GM21360 (cell line): ENCODE data around the gene CIB2.

ENCODE experiments used
- ATAC-seq: cut with Tn5 transposase; IDR thresholded peaks from one replicate; pipeline ENCODE4 v1.9.1; 2021; ENCODE audit warnings: mild to moderate bottlenecking, moderate library complexity; ENCODE audit not compliant: unreplicated experiment

CIB2 gene

DNA sequence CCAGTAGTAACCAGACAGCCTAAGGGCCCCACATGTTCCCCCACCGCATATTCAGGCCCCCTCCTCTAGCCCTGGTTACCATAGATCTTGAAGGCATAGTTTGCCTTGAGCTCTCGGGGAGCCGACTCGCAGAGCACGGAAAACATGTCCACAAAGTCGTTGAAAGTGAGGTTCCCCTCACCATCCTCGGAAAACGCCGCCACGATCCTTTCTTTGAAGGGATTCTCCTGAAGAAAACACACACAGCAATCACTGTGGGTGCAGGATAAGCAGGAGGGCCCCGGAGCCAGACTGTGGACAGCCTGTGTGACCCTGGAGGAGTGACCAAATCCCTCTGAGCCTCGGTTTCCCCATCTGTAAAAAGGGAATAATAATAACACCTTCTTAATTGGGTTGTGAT lies 22.1 kb downstream of the CIB2 start:
- ATAC-seq = no peak

DNA sequence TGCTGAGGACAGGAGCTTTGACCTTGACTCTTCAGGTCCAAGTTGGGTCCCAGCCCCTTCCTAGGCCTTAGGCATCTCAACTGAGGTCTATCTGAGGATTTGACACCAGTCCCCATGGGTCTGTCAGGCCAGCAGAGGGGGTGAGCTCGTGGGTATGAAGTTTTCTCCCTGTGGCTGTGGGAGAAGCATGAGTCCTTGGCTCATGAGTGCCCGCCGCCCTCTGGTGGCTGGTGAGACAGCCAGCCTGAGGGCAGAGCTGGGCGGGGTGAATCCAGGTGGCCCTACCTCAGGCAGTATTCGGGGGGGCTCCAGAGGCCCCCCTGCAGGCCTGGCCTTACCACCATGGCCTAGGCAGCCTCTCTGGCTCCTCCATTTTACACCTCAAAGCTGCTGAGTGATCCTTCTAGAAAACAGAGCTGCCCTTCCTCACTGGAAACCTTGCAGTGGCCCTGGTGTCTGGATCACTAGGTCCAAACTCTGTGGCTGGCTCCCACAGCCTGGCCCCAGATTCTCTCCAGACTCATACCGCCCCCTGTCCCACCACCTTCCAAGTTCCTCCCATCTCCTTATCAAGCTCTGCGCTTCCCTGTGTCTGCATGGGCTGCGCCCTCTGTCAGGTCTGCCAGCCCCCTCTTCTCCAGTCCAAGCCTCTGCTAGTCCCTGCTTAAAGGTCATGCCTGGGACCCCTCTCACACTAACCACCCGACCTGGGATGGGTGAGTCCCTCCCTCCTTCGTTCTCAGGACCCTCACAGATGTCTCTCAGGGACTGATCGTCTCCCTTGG lies 22.8 kb downstream of the CIB2 start:
- no peak for ATAC-seq

DNA sequence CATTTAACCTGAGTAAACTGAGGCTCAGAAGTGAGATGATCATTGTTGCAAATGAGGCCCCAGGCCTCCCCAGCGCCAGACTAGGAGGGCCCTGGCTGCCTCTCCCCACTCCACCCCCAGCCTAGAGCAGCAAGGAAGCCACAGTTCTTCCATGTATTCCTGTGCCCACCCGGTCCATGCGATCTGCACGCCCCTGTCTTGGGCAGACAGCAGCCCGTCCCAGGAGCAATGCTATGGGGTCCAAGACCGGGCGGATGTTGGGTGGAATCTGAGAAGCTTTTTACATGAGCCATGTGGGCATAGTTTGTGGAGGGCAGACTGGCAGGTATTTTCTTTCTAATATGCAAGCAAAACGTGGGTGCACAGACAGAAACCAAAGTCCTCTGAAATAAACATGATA lies 23.8 kb downstream of the CIB2 start:
- no peak for ATAC-seq

DNA sequence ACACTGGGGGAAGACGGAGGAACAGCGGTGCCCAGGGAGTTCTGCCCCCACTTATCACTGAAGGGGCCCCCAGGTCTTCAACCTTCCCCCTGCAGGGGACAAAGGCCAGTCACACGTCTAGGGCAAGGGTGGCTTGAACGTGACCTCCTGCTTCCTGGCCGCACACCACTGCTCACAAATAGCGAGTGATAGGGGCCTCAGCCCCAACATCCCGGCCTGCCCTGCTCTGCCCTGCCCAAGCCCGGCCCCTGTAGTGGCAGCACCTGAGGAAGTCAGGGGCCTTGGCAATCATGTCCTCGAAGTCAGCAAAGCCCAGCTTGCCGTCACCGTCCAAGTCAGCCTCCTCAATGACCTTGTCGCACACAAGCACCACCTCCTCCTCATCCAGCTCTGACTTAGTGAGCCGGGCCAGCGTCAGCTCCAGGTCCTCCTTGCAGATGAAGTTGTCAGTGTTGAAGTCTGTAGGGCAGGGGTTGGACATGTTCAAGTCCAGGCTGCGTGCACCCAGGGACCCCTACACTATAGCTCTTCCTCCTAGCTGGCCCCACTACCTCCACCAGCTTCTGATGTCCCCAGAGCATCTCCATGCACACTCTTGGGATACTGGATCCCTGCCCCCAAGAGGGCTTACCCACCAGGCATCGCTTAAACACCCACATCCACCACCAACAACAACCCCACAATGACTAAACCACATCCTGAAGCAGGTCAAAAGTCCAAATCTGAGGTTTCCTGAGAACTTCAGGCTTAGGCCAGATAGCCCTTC lies 25.6 kb downstream of the CIB2 start:
- no peak for ATAC-seq

DNA sequence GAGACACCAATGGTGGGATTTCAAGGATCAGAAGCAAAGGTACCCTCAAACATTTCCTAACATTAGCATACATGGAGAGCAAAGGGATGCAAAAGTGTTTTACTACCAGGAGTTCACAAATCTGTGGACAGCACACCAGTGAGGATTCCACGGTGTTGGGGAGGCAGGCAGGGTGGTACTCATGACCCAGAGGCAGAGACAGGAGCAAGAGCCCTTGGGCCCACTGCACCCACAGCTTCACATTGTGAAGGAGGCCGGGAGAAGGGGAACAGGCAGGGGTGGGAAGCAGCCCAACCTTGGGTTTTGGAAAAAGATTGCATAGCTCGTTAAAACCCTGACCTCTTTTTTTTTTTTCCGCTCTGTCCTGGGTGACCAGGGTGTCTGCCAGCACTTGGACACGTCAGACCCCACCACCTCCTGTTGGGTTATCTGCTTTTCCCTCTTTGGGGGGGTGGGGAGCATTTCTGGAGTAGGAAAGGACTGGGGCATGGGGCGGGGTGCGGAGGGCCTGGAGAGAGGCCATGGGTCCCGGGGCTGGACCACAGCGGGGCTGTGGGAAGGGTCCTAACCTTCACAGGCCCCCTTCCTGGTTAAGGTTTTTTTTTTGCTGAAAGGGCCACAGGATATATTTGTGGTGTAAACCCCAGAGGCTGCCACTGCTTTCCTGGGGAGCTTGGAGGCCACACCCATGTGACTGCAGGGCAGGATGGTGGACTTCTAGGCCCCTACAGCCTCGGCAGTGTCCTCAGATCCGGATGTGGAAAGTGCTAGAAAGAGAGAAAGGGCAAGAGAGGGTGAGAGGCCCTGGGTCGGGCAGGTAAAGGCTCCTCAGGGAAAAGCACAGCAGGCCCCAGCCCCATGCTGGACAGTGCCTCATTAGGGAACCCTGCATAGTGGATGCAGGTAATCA lies 26.4 kb downstream of the CIB2 start:
- ATAC-seq = no peak

DNA sequence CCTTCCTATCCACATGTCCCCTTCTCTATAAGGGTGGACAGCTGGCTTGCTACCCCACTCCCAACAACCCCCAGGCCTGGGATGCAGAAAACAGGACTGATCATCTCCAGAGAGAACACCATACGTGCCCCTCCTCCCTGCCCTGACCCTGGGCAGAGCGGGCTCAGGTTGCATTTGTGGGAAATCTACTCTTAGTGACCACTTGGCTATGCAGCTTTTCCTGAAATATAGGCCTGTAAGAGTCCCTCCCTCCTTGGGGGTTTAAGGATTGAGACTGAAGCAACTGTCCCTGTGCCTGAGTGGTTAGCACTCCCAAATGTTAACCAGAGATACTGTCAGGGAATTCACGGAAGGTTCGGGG lies 27.1 kb downstream of the CIB2 start:
- no peak for ATAC-seq

DNA sequence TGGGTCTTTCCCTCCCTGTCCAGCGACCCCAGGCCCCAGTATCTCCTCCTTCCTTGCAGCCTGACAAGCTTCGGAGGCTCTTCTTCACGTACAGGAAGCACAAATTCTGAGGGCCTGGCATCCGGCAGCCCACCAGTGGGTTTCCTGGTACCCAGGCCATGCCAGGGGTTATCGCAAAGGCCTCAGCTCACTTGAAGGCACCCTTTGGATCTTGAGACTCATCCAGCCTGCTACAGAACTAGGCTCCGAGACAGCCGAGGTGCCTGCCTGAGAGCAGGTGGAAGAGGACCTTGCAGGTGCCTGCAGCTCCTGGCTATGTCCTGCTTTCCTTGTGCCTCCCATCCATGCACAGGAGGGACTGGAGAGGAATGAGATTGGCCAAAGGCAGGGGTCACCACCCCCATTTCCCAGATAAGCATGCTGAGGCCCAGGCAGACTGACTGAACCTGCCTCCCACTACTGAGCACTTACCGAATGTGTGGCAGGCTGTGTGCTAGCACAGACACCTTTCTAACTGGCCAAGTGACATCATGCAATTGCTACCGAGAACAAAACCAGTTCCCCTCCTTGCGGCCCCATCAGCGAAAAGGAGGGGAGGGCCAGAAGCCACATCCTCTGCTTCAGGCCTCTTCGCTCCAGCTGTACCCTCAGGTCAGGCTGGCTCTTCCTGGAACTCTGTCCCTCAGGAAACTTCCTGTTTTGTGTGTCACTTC lies 27.7 kb downstream of the CIB2 start:
- peak; percentile 55 for ATAC-seq

DNA sequence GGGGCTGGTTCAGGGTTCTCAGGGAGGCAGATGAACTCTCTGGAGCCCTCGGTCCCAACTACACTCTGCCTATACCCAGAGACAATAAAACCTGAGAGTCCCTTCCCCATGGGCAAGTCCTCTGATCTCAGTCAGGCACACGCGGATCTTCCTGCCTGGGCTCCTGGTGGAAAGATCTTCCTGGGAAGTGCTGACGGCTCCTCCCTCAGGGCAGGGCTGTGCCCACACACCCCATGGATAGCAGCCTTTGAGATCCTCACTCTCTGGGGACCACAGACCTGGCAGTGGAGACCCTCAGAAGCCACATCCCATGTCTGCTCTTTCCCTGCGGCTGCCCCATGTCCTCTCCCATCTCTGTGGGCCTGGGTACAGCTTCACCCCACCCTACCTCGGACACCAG lies 28.5 kb downstream of the CIB2 start:
- no peak for ATAC-seq

DNA sequence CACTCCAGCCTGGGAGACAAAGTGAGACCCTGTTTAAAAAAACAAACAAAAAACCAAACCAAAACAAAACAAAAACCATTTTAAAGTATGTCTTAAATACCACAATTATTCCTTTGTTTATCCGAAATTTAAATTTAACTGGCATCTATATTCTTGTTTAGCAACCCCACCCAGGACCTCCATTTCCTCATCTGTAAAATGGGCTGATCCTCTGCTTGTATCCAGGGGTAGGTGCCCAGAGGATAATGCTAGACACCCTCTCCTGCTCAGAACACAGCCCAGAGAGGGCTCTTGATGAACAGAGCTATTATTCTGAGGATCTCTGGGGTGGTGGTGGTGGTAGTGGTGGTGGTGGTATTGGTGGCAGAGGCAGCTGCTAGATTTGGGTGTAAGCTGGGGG lies 29.0 kb downstream of the CIB2 start:
- no peak for ATAC-seq

DNA sequence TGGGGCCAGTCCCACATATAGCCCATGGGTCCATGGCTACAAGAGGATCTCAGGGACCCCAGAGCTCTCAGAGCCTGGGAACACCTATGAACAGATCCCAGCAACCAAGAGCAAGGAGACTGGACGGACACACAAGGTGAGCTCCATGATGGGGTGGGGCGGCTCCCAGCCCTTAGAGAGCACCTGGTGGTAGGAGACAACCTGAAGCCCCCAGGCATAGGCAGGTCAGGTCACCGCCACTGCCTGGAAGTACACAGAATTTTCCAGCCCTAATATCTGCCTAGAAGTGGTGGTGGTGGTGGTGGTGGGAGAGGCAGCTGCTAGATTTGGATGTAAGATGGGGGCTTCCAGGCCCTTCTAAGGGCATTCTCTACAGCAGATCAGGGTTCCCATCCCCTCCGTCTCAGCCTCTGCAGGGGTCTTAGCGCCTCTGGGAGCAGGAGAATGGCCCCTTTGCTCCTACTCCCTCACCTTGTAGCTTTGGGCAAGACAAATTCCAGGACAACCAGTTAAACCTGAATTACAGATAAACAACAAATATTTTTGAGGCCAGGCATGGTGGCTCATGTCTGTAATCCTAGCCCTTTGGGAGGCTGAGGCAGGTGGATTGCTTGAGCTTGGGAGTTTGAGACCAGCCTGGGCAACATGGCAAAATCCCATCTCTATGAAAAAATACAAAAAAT lies 29.7 kb downstream of the CIB2 start:
- ATAC-seq = no peak

DNA sequence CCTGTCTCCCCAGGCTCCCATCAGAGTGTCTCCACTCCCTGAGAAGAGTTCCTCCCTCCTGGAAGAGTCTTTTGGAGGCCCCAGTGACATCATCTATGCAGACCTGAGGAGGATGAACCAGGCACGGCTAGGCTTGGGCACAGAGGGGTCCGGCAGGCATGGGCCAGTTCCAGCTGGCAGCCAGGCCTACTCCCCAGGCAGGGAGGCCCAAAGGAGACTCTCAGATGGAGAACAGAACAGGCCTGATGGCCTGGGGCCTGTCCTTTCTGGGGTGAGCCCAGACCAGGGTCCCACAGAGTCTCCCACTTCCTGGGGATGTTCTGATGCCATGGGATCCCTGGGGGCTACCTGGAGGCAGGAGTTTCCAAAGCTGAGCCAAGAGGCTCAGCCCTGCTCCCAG lies 30.4 kb downstream of the CIB2 start:
- no peak for ATAC-seq

DNA sequence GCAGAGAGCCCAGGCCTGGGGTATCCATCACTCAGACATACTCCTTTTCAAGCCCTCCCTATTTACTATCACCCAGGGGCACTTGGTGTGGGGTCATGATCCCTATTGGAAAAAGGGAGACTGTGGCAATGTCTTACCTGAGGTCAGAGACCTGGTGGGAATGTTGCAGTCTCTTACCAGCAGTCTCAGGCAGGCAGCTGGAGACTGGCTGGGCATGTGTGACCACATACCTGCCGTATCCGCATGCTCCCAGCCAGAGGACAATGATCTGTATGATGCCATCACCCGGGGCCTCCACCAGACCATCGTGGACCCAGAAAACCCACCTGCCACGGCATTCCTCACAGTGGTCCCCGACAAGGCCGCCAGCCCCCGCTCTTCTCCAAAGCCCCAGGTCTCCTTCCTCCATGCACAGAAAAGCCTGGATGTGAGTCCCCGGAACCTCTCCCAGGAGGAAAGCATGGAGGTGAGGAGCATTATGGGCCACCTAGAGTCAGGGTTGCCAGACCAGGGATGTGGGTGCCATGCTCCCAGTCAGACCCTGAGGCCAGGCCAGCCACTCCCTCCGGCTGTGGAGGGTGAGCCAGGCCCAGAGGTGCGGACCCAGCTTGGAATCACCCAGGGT lies 33.0 kb downstream of the CIB2 start:
- no peak for ATAC-seq

DNA sequence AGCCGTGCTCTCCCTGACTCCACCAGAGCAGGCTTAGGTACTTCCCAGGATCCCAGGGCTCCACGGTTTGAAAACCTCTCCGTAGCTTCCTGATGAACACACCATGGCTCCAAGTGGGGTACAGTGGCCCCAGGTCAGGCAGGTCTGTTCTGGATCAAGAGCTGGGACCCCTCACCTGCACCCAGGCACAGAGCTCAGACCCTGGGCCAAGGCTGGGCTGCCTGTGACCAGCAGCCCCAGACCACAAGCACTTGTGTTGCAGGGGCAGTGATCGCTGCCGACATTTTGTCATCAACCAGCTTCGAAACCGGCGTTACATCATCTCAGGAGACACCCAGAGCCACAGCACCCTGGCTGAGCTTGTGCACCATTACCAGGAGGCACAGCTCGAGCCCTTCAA lies 33.6 kb downstream of the CIB2 start:
- ATAC-seq = no peak

DNA sequence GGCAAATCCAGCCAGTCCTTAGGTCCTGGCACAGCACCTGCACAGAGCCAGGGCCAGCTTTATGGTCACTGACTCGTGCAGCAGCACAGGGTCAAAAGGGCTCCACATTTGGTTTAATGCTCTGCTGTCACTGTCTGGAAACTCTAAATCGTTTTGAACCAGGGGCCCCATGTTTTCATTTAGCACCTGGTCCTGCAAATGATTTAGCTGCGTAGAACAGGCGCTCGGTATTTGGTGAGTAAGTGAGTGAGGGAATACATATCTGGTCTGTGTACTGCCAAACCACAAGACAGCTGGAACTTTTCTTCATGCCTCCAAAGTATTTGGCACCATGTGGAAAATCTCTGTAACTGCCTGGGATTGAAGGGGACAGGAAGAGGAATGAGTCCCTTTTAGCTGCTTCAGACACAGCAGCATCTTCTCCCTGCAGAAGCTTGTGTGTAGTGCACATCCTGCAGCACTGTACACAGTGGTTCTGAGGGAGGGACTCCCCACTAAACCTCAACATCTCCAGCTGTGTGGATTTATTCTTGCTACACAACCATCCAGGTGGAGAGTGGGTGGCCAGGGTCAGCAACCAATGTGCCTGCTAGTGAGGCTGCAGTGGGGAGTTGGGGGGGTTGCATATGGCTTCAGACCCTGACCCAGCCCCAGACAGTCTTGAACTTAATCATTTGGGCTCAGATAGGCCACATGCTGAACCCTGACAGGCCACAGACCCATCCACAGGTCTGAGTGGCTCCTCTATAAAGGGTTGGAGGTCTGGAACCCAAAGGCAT lies 37.8 kb downstream of the CIB2 start:
- no peak for ATAC-seq

DNA sequence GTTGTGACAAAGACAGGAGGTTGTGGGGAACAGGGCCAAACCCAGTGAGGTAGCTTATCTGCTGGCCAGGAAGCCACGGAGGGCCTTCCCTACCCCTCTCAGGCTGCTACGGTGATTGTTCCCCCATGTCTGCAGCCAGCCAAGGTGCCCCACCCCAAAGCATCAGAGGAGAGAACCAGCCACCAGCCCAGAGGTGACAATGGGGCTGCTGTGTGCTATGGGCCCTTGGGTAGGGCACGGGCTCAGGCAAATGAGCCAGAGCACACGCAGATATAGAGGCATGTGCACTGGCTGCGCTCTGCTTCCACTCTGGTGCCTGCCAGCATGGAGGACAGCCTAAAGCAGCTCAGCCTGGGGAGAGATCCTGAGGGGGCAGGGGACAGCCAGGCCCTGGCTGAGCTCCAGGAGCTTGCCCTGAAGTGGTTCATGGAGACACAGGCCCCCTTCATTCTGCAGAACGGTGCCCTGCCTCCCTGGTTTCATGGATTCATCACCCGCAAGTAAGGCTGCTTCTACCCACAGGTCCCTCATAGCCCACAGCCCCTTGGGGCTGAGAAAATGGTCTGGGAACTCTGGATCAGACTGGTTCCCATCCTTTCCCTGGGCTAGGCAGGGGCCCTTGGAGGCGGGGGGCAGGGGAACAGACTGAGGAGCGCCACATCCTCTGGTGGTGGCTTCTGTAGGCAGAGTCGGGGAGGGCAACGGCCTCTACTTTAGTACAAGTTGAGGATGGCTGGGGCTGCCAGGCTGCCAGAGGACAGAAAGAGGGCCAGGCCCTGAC lies 38.8 kb downstream of the CIB2 start, which contains the start of gene SH2D7:
TSS of gene SH2D7 (plus strand) at position 301 of the 781 bp plus-strand sequence. CDS start at position 325, 24 bp downstream.
- no peak for ATAC-seq

DNA sequence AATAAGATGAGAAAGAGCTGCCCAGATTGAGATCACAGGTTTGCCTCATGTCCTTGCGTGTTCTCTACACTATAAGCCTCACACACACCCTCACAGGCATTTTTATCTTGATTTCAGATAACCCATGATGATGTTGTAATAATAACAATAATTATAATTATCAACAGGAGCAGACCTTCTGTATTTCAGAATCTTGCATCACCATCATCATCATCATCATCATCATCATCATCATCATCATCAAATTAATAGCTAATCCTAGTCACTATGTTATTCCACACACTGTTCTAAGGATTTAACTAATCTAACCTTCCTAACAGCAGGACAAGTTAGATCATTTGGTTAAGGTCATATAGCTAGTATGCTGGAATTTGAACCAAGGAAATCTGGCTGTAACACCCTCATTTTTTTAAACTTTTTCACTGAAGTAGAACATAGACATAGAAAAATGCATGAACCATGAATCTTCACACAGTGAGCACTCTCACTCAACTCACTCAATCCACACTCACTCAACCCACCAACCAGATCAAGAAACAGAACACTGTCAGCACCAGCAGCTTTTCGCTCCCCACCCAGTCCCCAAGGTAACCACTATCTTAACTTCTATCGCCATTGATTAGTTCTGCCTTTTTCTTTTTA lies 40.7 kb downstream of the CIB2 start:
- ATAC-seq = no peak

DNA sequence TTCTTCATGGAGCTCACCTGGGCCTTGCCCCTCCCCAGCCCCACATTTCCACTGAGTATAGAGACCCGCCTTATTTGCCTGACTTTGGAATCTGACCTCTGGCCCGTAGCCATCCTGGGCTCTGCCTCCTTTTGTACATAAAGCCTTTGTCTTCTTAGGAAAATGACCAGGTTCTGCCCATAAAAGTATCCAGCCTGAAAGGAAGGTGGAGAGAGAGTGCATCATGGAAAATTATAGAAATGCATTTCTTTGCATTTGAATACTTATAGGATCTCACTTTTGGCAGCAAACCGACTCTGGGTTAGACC lies 42.5 kb downstream of the CIB2 start:
- ATAC-seq = no peak
